Keratinocyte (primary cell): ENCODE data around the gene TMEM185B. TPM values are rescaled to one million over a fixed set of nuclear protein-coding genes. Genes with fewer than 3 reads are reported as not detected.

Experiments used
- DNase-seq: peaks from one replicate; pipeline ENCODE4 v3.0.0-alpha.2; 2011; ENCODE audit warnings: low read depth, missing footprints, low spot score
- FAIRE-seq: peaks from 2 replicates; lab custom pipeline; 2011; peaks lifted over from hg19 to GRCh38; lab: Jason Lieb, UNC
- H2AFZ ChIP-seq: 2 replicates; pipeline ENCODE4 v1.6.0; 2012; ENCODE audit warnings: low read length, control low read depth, inconsistent platforms; ENCODE audit not compliant: control insufficient read depth
- H3K27ac ChIP-seq: 2 replicates; pipeline ENCODE4 v1.5.1; 2011; ENCODE audit warnings: low read length; ENCODE audit not compliant: control insufficient read depth, insufficient read depth
- H3K27me3 ChIP-seq: 3 replicates; pipeline ENCODE4 v1.6.0; 2011; ENCODE audit warnings: low read length; ENCODE audit not compliant: control insufficient read depth, insufficient read depth; ENCODE audit errors: extremely low read depth
- H3K36me3 ChIP-seq, 2 experiments: 2 replicates in 1 of 2; 3 replicates in 1 of 2; pipeline ENCODE4 v1.5.1; 2011; ENCODE audit warnings: low read length in 2 of 2, mild to moderate bottlenecking in 1 of 2; ENCODE audit not compliant: control insufficient read depth in 2 of 2, insufficient read depth in 2 of 2; ENCODE audit errors: extremely low read depth in 1 of 2
- H3K4me1 ChIP-seq: 3 replicates; pipeline ENCODE4 v1.5.1; 2011; ENCODE audit warnings: low read length; ENCODE audit not compliant: control insufficient read depth, insufficient read depth; ENCODE audit errors: extremely low read depth
- H3K4me2 ChIP-seq: 3 replicates; pipeline ENCODE4 v1.6.0; 2011; ENCODE audit warnings: low read depth, low read length; ENCODE audit not compliant: control insufficient read depth, insufficient read depth; ENCODE audit errors: extremely low read depth
- H3K4me3 ChIP-seq, 3 experiments: fragments of 200-600 bp in 1 of 3; sonication (generic) in 1 of 3; 2 replicates in 2 of 3; 3 replicates in 1 of 3; pipeline ENCODE4 v1.5.1; 2011 to 2016; ENCODE audit warnings: low read length in 3 of 3, mild to moderate bottlenecking in 3 of 3, control low read depth in 2 of 3, inconsistent platforms in 1 of 3, low read depth in 1 of 3, mixed read lengths in 1 of 3, mixed run types in 1 of 3, moderate library complexity in 1 of 3; ENCODE audit not compliant: control insufficient read depth in 2 of 3, insufficient read depth in 2 of 3; ENCODE audit errors: extremely low read depth in 1 of 3
- H3K79me2 ChIP-seq: 2 replicates; pipeline ENCODE4 v1.6.0; 2012; ENCODE audit warnings: low read length; ENCODE audit not compliant: control insufficient read depth, insufficient read depth
- H3K9ac ChIP-seq: 3 replicates; pipeline ENCODE4 v1.6.0; 2011; ENCODE audit warnings: low read length; ENCODE audit not compliant: control insufficient read depth, insufficient read depth; ENCODE audit errors: extremely low read depth
- H3K9me1 ChIP-seq: 3 replicates; pipeline ENCODE4 v1.6.0; 2011; ENCODE audit warnings: low read length; ENCODE audit not compliant: control insufficient read depth, insufficient read depth; ENCODE audit errors: extremely low read depth
- H3K9me3 ChIP-seq: 2 replicates; pipeline ENCODE4 v1.5.1; 2012; ENCODE audit warnings: low read depth, low read length; ENCODE audit not compliant: control insufficient read depth
- H4K20me1 ChIP-seq: 3 replicates; pipeline ENCODE4 v1.6.0; 2011; ENCODE audit warnings: low read length; ENCODE audit not compliant: control insufficient read depth, insufficient read depth; ENCODE audit errors: extremely low read depth
- EZH2 ChIP-seq: IDR thresholded peaks from one replicate; pipeline ENCODE4 v1.6.1; 2012; ENCODE audit warnings: inconsistent platforms, mild to moderate bottlenecking, low read length, moderate library complexity
- dilution Hi-C: fragments of 300-500 bp; cut with MboI; formaldehyde crosslinking; loops from one replicate; pipeline ENCODE4 v1.7.0; 2020; ENCODE audit warnings: low sequenced_read_pairs; ENCODE audit not compliant: extremely low pct_ligation_motif_present
- polyA plus RNA-seq, 5 experiments: library from polyadenylated mRNA; depleted of rRNA in 3 of 5; stranded (reverse) in 3 of 5; stranded (forward) in 1 of 5; unstranded in 1 of 5; fragments of >200 nt; gene quantifications; 1 replicate in 1 of 5; 2 replicates in 3 of 5; 3 replicates in 1 of 5; pipeline versions ENCODE4 v1.2.1 to v1.2.3, GENCODE V29; 2011 to 2012; ENCODE audit warnings: missing spikeins in 2 of 5, low read depth in 1 of 5, low replicate concordance in 1 of 5
- small RNA-seq, 3 experiments: library from RNA; depleted of rRNA; stranded (forward); fragments of <200 nt; gene quantifications; one replicate each; pipeline ENCODE3, GENCODE V24; 2012; ENCODE audit warnings: low read depth in 3 of 3, low replicate concordance in 1 of 3; ENCODE audit not compliant: insufficient read length in 3 of 3
- TF ChIP-seq, protein P1 (sequence below), 3 experiments: IDR thresholded peaks in 1 of 3; conservative IDR thresholded peaks in 1 of 3; optimal IDR thresholded peaks in 1 of 3; 2 replicates in 2 of 3; 3 replicates in 1 of 3; pipeline versions ENCODE3 to v1.5.1; 2011; ENCODE audit warnings: low read length in 3 of 3, mild to moderate bottlenecking in 3 of 3, moderate library complexity in 2 of 3, control low read depth in 1 of 3, inconsistent platforms in 1 of 3; ENCODE audit not compliant: insufficient read depth in 2 of 3; ENCODE audit errors: extremely low read depth in 1 of 3

The TMEM185B gene
- polyA plus RNA-seq, 1 donor (not counting 4 experiments of a cell fraction or from before 2014, with no cell fraction given), result 13.4 TPM

DNA sequence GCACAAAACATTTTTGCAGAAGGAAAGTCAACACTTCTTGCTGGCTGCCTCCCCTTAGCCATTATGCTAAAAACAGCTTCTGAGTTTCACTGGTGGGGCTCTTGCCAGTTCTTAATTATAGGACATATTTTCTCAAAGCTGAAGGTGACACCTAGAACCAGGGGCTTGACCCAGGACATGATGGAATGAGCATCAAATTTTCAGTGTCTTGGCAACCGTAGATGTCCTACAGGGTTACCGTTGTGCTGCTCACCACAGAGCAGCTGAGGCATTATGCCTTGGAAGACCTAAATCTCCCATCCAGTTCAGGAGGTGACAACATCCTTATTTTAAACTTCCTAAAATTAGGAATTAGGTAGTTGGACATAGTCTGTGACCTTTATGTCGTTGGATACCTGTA, 46.7 kb downstream of the TMEM185B start:
- Histone ChIP-seq H3K4me2 (peak overlapping the region; percentile 70), H3K4me3 (peak overlapping the region in 2 of 3 experiments; percentile 60 to 69), H3K9me3 (no peaks in the 10 kb centered on the region), H3K9ac (peak overlapping the region; percentile 72), H3K79me2 (peaks cover 13% of the 10 kb centered on the region), H3K36me3 (peaks cover 0 to 4% of the 10 kb centered on the region in 2 experiments), H4K20me1 (no peaks in the 10 kb centered on the region), H3K27me3 (no peaks in the 10 kb centered on the region), H3K4me1 (peaks cover 22% of the 10 kb centered on the region), H3K9me1 (no peaks in the 10 kb centered on the region), H2AFZ (peak overlapping the region; percentile 93), H3K27ac (peak overlapping the region; percentile 62)
- dilution Hi-C loops, result no loop called here
- FAIRE-seq (no peak), DNase-seq (no peak)
- TF ChIP-seq, protein P1, sequence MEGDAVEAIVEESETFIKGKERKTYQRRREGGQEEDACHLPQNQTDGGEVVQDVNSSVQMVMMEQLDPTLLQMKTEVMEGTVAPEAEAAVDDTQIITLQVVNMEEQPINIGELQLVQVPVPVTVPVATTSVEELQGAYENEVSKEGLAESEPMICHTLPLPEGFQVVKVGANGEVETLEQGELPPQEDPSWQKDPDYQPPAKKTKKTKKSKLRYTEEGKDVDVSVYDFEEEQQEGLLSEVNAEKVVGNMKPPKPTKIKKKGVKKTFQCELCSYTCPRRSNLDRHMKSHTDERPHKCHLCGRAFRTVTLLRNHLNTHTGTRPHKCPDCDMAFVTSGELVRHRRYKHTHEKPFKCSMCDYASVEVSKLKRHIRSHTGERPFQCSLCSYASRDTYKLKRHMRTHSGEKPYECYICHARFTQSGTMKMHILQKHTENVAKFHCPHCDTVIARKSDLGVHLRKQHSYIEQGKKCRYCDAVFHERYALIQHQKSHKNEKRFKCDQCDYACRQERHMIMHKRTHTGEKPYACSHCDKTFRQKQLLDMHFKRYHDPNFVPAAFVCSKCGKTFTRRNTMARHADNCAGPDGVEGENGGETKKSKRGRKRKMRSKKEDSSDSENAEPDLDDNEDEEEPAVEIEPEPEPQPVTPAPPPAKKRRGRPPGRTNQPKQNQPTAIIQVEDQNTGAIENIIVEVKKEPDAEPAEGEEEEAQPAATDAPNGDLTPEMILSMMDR (optimal IDR thresholded peaks at IDR 0.05 in 1 of 3, IDR thresholded peaks at IDR 0.05 in 1 of 3, conservative IDR thresholded peaks at IDR 0.05 in 1 of 3; ENCODE audit: extremely low read depth in 1 of 3, insufficient read depth in 2 of 3, low read length in 3 of 3), result no peak
- no peak for TF ChIP-seq EZH2

DNA sequence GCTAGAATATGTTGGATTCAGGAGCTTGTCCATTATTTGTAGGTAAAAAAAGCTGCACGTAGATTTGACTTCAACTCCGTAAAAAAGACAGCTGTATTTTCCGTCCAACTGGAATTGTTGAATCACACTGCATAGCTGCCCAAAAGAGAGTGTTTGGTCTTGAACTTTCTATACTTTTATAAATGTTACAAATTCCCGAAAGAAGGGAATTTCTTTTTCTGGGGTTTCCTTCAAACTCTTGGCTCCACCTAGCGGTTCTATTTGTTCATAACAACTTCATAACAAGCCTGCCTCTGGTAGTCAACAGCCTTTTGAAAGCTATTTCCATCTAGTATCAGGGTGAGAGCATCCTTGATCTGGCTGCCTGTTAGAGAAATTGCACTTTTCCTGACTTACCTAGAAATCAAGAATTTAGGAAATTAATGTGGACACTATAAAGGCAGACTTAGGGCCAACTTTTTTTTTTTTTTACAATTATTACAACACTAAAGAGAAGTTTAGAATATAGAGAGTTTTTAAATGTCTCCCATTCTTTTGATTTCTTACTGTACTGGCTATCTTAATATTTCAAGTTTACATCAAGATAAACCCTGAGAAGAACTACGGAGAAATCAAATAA, 48.1 kb downstream of the TMEM185B start:
- Histone ChIP-seq H2AFZ (peak overlapping the region; percentile 70), H3K79me2 (peaks cover 13% of the 10 kb centered on the region), H3K9ac (no peak overlapping the region), H3K4me3 (peak overlapping the region in 1 of 3 experiments; percentile 7), H3K4me2 (peak overlapping the region; percentile 56), H3K4me1 (peaks cover 22% of the 10 kb centered on the region), H3K36me3 (peaks cover 2 to 4% of the 10 kb centered on the region in 2 experiments), H3K27me3 (no peaks in the 10 kb centered on the region), H4K20me1 (no peaks in the 10 kb centered on the region), H3K27ac (no peak overlapping the region), H3K9me1 (no peaks in the 10 kb centered on the region), H3K9me3 (no peaks in the 10 kb centered on the region)
- no peak for TF ChIP-seq EZH2
- TF ChIP-seq, protein P1 (optimal IDR thresholded peaks at IDR 0.05 in 1 of 3, IDR thresholded peaks at IDR 0.05 in 1 of 3, conservative IDR thresholded peaks at IDR 0.05 in 1 of 3; ENCODE audit: extremely low read depth in 1 of 3, insufficient read depth in 2 of 3, low read length in 3 of 3), result peak in 2 of 3 experiments; percentile 49 to 65
- FAIRE-seq (no peak), DNase-seq (peak; percentile 15)
- dilution Hi-C loops, result no loop called here

Small RNAs within 50 kb of the gene (small RNA-seq; reads per million reads assigned to genes)
- gene MTND4LP14 (0 reads per million in 3 experiments), gene RF00019 (0 reads per million in 3 experiments)

Other genes with a start within 250 kb of the TMEM185B start
- gene EPB41L5, start 210.3 kb downstream of the TMEM185B start, polyA plus RNA-seq, result 13.3 to 17.8 TPM (median 15.6 TPM) in 3 replicates
- 52.8 to 80.8 TPM (median 60.6 TPM) in 3 replicates for gene RALB, start 29.5 kb upstream of the TMEM185B start, polyA plus RNA-seq
- 0.01 to 0.02 TPM in 2 of 3 replicates, not detected in the other for gene INHBB, start 122.7 kb upstream of the TMEM185B start, polyA plus RNA-seq